HG03442 (cell line): ENCODE data around the gene FSIP1.
"Not testable (repeated sequence)": the region's sequence is repeated elsewhere in the genome, so short reads cannot be mapped to it uniquely, and the experiment has no call there.

Source experiments
- ATAC-seq: cut with Tn5 transposase; IDR thresholded peaks from one replicate; pipeline ENCODE4 v1.9.1; 2021; ENCODE audit warnings: mild to moderate bottlenecking, moderate library complexity; ENCODE audit not compliant: unreplicated experiment

FSIP1 gene

DNA sequence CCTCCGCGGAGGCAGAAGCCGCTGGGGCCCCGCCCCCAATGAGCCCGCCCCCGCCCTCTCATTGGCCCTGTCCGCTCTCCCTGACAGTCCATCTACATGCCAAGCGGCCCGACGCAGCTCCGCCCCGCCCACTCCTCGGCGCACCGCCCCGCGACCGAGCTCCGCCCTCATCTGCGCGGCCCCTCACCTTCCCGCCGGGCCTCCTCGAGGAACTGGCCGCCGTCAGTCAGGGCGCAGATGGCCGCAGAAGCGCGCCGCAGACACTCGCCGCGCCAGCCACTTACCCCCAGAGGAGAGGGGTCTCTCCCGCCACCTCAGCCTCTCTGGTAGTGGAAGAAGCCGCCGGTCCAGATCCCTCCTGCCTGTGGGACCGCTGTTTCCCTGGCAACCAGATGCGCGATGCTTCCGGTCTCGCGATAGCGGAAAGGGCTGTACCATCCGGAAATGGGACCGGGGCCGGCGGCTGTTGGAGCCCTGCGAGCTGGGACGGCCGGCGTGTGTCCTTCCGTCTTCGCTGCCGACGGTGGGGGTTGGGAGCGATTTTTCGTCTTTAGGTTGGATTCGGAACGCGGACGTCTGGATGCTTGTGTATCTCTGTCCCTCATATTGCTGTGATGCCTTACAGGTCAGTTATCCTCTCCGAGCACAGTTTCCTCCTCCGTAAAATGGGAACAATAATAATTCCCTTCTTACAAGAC lies at the start of gene FSIP1:
Gene FSIP1 (minus strand): TSS at position 401 of the 698 bp plus-strand sequence. CDS start 6,317 bp downstream, outside the sequence.
- ATAC-seq, result peak; percentile 96

- ATAC-seq, result no peak
Observed at GRCh38 chr15:39830166-39830565, 47.5 kb upstream of the FSIP1 start.

GRCh38 chr15:39828374-39828931 lies 45.8 kb upstream of the FSIP1 start:
- ATAC-seq, result no peak

GRCh38 chr15:39826975-39827374 lies 44.3 kb upstream of the FSIP1 start:
- no peak for ATAC-seq

DNA sequence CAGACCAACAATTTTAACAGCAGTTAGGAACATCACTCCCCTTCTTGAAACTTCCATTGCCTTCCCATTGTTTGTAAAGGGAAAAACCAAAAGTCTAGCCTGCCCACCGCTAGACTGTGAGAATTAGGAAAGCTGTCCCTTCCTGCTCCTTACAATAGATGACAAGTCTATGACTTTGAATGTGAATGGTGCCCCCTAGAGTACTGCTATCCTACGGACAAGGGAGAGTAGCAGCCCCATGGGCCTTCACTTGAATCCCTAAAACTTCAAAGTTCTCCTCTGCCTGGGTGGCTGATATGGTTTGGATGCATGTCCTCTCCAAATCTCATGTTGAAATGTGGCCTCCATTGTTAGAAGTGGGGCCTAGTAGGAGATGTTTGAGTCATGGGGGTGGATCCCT lies 41.0 kb upstream of the FSIP1 start:
- ATAC-seq, result no peak

DNA sequence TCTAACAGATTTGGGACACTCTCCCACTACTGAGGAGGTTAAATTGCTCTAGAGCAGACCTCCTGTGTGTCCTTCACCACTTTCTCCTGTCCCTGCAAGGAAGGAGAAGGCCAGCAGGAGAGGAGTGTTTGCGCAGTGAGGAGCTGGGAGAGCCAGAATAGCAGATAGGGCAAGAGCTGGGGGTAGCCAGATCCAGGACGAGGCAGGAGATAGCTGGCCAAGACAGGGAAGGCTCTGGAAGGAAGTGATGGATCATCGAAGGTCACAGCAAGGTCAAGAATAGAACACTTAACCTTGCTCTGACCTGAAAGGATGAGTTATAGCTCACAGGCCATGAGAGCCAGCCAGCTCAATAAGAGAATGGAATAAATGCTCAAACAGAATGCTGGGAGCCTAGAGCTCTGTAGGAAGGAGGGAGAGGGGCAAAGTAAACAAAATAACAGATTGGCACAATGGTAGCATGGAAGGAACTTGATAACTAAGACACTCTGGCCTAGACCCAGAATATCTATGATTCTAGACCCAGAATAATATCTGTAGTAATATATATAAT lies 37.5 kb upstream of the FSIP1 start:
- no peak for ATAC-seq

DNA sequence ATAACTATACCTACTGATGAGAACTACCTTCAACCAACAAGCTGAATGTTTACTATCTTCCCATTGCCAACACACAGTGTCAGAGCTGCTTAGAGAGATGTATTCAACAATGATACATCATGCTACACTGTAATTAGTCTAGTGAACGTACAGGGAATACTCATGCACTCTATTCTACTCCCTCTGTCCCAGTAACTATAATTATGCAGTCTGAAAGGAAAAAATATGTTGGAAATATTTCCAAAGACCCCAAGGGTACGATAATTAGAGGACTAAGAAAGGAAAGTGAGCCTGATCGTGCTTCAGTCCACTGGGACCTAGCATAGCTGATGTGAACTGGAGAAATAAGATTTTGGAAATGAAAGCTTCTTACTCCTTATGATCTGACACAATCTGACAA lies 36.9 kb upstream of the FSIP1 start:
- no peak for ATAC-seq

DNA sequence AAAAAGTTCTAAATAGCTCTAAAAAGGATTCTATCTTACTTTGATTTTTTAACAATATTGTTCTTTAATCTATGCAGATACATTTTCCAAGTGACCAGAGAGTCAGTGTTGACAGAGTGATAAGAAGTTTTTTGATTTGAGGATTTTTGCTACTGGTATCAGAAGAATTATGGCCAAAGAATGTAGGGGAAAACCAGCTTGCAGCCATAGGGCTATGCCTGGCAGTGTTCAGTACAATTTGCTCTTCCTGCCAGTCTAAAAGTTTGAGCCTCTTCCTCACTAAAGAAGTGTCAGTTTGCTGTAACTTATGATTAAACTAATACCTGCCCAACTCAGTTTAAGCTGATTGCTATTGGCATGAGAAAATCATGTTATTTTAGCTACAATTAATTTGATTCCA lies 35.3 kb upstream of the FSIP1 start:
- ATAC-seq, result no peak

GRCh38 chr15:39814489-39814888 lies 31.8 kb upstream of the FSIP1 start:
- ATAC-seq, result no peak

DNA sequence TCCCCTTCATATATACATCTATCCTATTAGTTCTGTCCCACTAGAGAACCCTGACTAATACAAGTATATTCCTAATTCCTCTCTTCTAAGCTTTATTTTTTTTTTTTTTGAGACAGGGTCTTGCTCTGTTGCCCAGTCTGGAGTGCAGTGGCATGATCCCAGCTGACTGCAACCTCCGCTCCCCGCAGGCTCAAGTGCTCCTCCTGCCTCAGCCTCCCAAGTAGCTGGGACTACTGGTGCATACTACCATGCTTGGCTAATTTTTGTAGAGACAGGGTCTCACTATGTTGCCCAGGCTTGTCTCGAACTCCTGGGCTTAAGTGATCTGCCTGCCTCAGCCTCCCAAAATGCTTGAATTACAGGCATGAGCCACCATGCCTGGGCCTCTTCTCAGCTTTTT lies 30.0 kb upstream of the FSIP1 start:
- ATAC-seq, result not testable (repeated sequence)

GRCh38 chr15:39808909-39809308 lies 26.3 kb upstream of the FSIP1 start:
- no peak for ATAC-seq

GRCh38 chr15:39807791-39808190 lies 25.1 kb upstream of the FSIP1 start:
- ATAC-seq, result no peak

GRCh38 chr15:39804026-39804425 lies 21.4 kb upstream of the FSIP1 start:
- no peak for ATAC-seq

- ATAC-seq, result no peak
Observed at GRCh38 chr15:39803016-39803415, 20.4 kb upstream of the FSIP1 start.

DNA sequence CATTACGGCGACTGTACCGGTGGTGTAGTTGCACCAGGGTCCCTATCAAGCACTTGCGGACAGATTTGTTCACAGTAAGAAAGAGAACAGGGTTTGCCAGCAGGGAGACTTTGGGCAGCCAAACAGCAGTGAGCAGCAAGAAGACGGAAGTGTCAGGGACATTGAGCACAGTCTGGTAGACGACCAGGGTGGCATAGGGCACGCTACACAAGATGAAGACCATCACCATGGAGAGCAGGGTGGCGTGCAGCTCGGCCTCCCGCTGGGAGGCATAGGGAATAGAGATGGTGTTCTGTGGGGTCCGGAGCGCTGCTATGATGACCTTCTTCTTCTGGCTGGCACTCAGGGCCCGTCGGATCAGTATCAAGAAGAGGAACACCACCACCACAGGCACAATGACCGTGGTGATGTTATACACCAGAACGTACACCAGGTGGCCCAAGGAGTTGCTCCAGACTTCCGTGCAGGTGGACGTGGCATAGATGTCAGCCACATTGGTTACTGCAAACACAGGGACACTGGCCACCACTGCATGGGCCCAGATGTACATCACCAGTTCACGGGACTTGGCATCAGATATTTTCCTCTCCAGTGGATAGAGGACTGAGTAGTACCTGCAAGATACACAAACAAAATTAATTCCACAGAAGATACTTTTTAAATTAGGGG lies 19.1 kb upstream of the FSIP1 start:
- ATAC-seq, result peak; percentile 55

- ATAC-seq, result no peak
Observed at GRCh38 chr15:39799552-39800011, 16.9 kb upstream of the FSIP1 start.

- no peak for ATAC-seq
Observed at GRCh38 chr15:39798382-39798781, 15.7 kb upstream of the FSIP1 start.

DNA sequence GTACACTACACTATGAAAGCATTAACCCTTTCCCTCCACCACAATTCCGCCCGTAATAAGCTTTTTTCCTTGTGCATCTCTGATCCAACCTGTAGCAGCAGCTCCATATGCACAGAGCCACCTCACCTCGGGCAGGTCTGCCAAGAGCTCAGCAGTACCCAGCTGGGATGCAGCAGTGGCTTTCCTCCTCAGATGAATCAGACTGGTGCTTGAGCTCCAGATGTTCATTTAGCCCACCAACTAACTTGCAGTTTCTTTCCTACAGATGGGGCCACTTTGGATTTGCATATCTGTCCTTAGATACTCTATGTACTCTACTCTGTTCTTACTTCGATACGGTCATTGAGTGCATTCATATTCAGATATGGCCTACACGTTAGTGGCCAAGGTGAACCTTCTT lies 14.8 kb upstream of the FSIP1 start:
- no peak for ATAC-seq

- no peak for ATAC-seq
Observed at GRCh38 chr15:39796601-39797000, 14.0 kb upstream of the FSIP1 start.

GRCh38 chr15:39795486-39795885 lies 12.8 kb upstream of the FSIP1 start:
- no peak for ATAC-seq

GRCh38 chr15:39794954-39795353 lies 12.3 kb upstream of the FSIP1 start:
- ATAC-seq, result no peak

DNA sequence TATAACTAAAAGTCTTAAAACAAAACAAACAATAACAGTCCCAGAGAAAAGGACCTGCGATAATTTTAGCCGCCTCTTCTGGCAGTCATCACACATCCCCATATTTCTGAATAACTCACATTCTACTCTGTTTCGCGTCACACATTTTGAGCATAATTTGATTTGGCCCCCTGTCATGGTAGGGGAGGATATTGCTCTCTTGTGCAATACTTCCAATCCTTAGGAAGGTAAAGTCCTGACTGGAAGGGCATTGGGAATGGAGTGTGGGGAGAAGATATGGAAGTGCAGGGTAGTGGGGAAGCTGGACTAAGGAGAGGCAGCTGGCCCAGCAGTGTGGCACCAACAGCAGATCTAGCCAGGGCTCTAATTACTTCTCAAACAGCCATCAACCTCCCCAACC lies 11.3 kb upstream of the FSIP1 start:
- ATAC-seq, result no peak
